ENCODE data around the gene PCNA.

The PCNA gene

DNA sequence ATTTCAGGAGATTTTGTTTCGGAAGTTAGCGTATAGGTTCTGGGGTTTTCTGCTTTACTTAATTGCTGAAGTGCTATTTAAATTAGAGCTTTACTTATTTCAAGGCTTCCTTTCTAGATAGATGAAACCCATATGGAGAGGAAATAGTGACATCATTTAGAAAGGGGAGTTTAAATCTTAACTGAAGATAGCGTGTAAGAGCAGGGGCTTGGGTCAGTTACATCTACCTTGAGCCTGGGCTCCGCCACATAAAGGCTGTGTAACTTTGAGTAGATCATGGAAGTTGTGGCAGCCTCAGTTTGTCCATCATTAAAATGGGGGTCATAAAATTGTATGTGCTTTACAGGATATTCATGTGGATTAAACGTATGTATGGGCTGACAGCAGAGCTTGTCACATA lies 11.7 kb upstream of the PCNA start:
- TF ChIP-seq JUND (IDR thresholded peaks at IDR 0.05; ENCODE audit: low read depth), result no peak
- no peak for DNase-seq (ENCODE audit: low read depth in 1 of 2, low spot score in 1 of 2)
- in situ Hi-C loops (cut with HindIII; ENCODE audit: low pct_unique_long_range_greater_than_20kb, low sequenced_read_pairs), result no loop called here

DNA sequence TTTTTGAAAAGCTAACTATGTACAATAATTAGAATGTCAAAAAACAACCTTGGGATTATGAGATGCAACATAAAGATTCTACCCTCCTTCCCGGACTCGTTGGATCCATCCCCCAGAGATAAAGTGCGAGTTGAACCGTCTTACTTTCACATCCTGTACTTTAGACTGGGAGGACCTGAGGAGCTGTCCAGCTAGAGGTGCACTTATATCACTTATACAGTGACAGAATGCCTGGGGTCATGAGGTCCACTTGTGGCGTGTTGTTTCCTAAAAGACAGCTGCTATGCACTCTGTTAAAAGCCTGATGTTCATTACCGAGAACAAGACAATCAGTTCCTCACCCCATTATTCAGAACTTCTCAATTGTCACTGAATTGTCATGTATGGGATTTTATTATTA lies 9.1 kb upstream of the PCNA start:
- TF ChIP-seq JUND (IDR thresholded peaks at IDR 0.05; ENCODE audit: low read depth), result no peak
- no peak for DNase-seq (ENCODE audit: low read depth in 1 of 2, low spot score in 1 of 2)
- in situ Hi-C loops (cut with HindIII; ENCODE audit: low pct_unique_long_range_greater_than_20kb, low sequenced_read_pairs), result no loop called here

- DNase-seq (ENCODE audit: low read depth in 1 of 2, low spot score in 1 of 2), result no peak
- in situ Hi-C loops (cut with HindIII; ENCODE audit: low pct_unique_long_range_greater_than_20kb, low sequenced_read_pairs), result no loop called here
- TF ChIP-seq JUND (IDR thresholded peaks at IDR 0.05; ENCODE audit: low read depth), result no peak
Measured at GRCh38 chr20:5127859-5128424, 8.2 kb upstream of the PCNA start.

GRCh38 chr20:5127204-5127858 lies 7.6 kb upstream of the PCNA start:
- no peak for TF ChIP-seq JUND (IDR thresholded peaks at IDR 0.05; ENCODE audit: low read depth)
- in situ Hi-C loops (cut with HindIII; ENCODE audit: low pct_unique_long_range_greater_than_20kb, low sequenced_read_pairs), result no loop called here

DNA sequence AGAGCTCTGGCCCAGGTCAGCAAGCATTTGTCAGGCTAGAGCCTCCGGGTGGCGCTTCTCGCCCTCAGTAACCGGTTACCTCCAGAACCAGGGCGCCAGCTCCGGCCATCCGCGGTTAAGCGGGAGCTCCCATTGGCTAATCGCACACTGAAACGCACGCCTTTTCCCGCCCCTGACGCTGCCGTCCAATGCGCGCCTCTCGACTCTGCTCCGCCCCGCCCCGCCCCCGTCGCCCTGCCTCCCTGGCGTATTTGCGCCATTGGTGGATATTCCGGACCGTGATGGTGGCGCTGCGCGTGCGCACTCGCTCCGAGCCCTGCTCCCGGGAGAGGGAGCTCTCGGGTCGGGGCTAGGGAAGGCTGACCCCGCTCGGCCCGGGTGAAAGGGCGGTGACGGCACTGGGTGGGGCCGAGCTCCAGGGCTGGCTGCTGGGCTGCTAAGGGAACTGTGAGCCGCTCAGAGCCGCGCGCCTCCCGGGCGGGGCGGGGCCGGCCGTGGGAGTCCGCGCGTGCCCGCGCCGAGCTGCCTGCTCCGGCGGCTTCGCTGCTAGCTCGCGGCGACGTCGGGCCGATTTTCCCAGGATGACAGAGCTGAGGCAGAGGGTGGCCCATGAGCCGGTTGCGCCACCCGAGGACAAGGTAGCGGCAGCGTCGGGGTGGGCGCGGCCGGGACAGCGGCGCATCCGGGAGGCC lies 6.9 kb upstream of the PCNA start, which contains the start of gene CDS2:
TSS of gene CDS2 (plus strand) at position 497 of the 692 bp plus-strand sequence. CDS start at position 582, 85 bp downstream.
- no peak for TF ChIP-seq JUND (IDR thresholded peaks at IDR 0.05; ENCODE audit: low read depth)
- DNase-seq (ENCODE audit: low read depth in 1 of 2, low spot score in 1 of 2), result peak; percentile 95 to 99
- in situ Hi-C loops (cut with HindIII; ENCODE audit: low pct_unique_long_range_greater_than_20kb, low sequenced_read_pairs), result no loop called here

More at GRCh38 chr20:5127204-5127858, 7.6 kb upstream of the PCNA start:
- peak in 1 of 2 experiments; percentile 44 for DNase-seq (ENCODE audit: low read depth in 1 of 2, low spot score in 1 of 2)

DNA sequence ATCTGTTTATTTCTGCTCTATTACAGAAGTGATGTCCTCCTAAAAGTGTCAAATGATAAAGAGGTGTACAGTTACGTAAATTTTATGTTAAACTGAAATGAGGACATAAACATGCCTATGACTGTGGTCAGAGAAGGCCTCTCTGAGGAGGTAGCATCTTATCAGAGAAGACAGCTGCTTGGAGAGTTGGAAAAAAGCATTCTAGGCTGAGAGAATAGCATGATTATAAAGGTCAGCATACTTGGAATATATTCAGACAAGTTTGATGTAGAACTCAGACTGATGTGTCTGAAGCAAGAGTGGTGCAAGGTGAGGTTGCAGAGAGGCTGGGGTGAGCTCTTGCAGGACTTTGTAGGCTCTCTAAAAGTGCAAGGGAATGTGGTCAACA lies 3.1 kb upstream of the PCNA start:
- DNase-seq (ENCODE audit: low read depth in 1 of 2, low spot score in 1 of 2), result no peak
- TF ChIP-seq JUND (IDR thresholded peaks at IDR 0.05; ENCODE audit: low read depth), result no peak
- in situ Hi-C loops (cut with HindIII; ENCODE audit: low pct_unique_long_range_greater_than_20kb, low sequenced_read_pairs), result no loop called here

GRCh38 chr20:5120185-5120476 lies 373 bp upstream of the PCNA start:
- in situ Hi-C loops (cut with HindIII; ENCODE audit: low pct_unique_long_range_greater_than_20kb, low sequenced_read_pairs), result no loop called here
- TF ChIP-seq JUND (IDR thresholded peaks at IDR 0.05; ENCODE audit: low read depth), result no peak
- no peak for DNase-seq (ENCODE audit: low read depth in 1 of 2, low spot score in 1 of 2)

DNA sequence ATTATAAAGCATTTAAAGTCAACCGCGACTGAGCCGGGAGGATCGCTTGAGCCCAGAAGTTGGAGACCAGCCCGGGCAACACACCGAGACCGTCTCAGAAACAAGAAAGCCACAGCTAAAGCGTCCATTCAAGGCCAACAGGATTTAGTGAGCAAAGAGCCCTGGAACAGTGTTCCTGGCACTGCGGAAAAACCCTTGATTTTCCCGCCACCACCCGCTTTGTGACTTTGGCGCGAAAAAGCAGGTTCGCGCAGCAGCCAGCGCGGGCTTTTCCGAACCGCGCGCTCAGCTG lies 669 bp downstream of the PCNA start:
- no peak for TF ChIP-seq JUND (IDR thresholded peaks at IDR 0.05; ENCODE audit: low read depth)
- no peak for DNase-seq (ENCODE audit: low read depth in 1 of 2, low spot score in 1 of 2)
- in situ Hi-C loops (cut with HindIII; ENCODE audit: low pct_unique_long_range_greater_than_20kb, low sequenced_read_pairs), result no loop called here

DNA sequence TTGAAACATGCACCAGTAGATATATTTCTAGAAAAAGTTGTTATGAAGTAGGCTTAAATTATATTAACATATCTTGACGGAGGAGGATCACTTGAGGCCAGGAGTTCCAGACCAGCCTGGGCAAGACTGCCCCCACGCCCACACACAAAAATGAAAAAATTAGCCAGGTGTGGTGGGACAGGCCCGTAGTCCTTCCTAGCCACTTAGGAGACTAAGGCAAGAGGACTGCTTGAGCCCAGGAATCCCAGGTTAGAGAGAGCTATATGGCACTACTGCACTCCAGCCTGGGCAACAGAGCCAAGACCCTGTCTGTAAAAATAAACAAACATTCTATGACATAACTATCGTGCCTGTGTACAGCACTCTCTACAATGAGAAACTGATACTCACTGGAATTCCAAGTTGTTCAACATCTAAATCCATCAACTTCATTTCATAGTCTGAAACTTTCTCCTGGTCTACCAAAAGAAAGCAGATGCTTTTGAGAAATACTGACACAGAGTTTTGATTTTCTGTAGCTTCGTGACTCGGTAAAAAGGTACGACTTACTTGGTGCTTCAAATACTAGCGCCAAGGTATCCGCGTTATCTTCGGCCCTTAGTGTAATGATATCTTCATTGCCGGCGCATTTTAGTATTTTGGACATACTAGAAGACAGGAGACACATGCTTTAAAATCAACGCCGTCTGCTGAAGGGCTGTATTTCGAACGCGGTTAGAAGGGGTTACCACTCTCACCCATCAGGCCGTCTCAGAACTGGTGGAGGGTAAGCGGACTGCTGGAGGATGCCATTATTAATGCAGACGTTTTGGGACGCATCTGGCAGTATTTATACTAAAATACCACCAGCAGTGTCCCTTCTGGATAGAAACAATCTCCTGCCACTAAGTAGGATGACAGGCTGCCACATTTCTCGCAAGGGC lies 1.3 kb downstream of the PCNA start:
- in situ Hi-C loops (cut with HindIII; ENCODE audit: low pct_unique_long_range_greater_than_20kb, low sequenced_read_pairs), result no loop called here
- no peak for TF ChIP-seq JUND (IDR thresholded peaks at IDR 0.05; ENCODE audit: low read depth)
- DNase-seq (ENCODE audit: low read depth in 1 of 2, low spot score in 1 of 2), result no peak

GRCh38 chr20:5116875-5117274 lies 2.9 kb downstream of the PCNA start:
- DNase-seq (ENCODE audit: low read depth in 1 of 2, low spot score in 1 of 2), result no peak
- no peak for TF ChIP-seq JUND (IDR thresholded peaks at IDR 0.05; ENCODE audit: low read depth)
- in situ Hi-C loops (cut with HindIII; ENCODE audit: low pct_unique_long_range_greater_than_20kb, low sequenced_read_pairs), result no loop called here

DNA sequence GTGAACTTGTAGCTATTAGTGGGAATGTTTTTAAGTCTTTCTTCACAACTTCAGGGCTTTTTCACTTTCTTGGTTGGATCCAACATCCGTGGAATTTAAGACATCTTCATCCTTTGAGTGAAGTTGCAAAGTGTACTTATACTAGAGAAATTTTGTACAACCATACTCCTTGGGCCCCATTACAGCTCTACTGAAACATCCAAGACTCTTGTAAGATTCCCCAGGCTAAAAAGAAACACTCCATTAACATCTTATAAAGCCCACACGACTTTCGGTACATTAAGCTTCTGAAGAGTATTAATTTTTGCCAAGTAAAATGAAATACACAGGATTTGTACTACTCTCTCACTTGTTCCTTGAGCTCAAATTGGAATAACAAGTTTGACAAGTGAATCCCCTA lies 5.4 kb downstream of the PCNA start:
- no peak for DNase-seq (ENCODE audit: low read depth in 1 of 2, low spot score in 1 of 2)
- in situ Hi-C loops (cut with HindIII; ENCODE audit: low pct_unique_long_range_greater_than_20kb, low sequenced_read_pairs), result no loop called here
- TF ChIP-seq JUND (IDR thresholded peaks at IDR 0.05; ENCODE audit: low read depth), result no peak

GRCh38 chr20:5113615-5113986 lies 6.2 kb downstream of the PCNA start:
- no peak for DNase-seq (ENCODE audit: low read depth in 1 of 2, low spot score in 1 of 2)
- no peak for TF ChIP-seq JUND (IDR thresholded peaks at IDR 0.05; ENCODE audit: low read depth)
- in situ Hi-C loops (cut with HindIII; ENCODE audit: low pct_unique_long_range_greater_than_20kb, low sequenced_read_pairs), result no loop called here

GRCh38 chr20:5109276-5109675 lies 10.5 kb downstream of the PCNA start:
- in situ Hi-C loops (cut with HindIII; ENCODE audit: low pct_unique_long_range_greater_than_20kb, low sequenced_read_pairs), result no loop called here
- no peak for TF ChIP-seq JUND (IDR thresholded peaks at IDR 0.05; ENCODE audit: low read depth)
- no peak for DNase-seq (ENCODE audit: low read depth in 1 of 2, low spot score in 1 of 2)
